Endothelial cell of umbilical vein (primary cell): ENCODE results near the gene NUDT5. TPM values are rescaled to one million over a fixed set of nuclear protein-coding genes. Genes with fewer than 3 reads are reported as not detected.

Experiments
- BruUV-seq: library from RNA; stranded (reverse); fragments of 400-500 nt; replicated peaks from 2 replicates; lab custom pipeline; 2021; lab: Mats Ljungman, UMichigan
- CTCF ChIA-PET: fragments of 300-600, 350-600 bp; sonication (Branson Sonifier 250); formaldehyde crosslinking; loops from one replicate; lab custom pipeline; 2021; ENCODE audit warnings: antibody characterized with exemption, inconsistent platforms; lab: Charles Lee
- POLR2A ChIA-PET: fragments of 300-600, 350-600 bp; sonication (Branson Sonifier 250); formaldehyde crosslinking; loops from one replicate; lab custom pipeline; 2021; ENCODE audit warnings: antibody characterized with exemption, inconsistent platforms; lab: Charles Lee
- DNase-seq: peaks from one replicate; pipeline ENCODE4 v3.0.0-alpha.2; 2011; ENCODE audit warnings: low read depth, low spot score
- FAIRE-seq: peaks from 2 replicates; lab custom pipeline; 2011; peaks lifted over from hg19 to GRCh38; lab: Jason Lieb, UNC
- H2AFZ ChIP-seq: 2 replicates; pipeline ENCODE4 v1.6.0; 2012; ENCODE audit warnings: low read depth, low read length, control low read depth, inconsistent platforms
- H3K27ac ChIP-seq: 2 replicates; pipeline ENCODE4 v1.5.1; 2011; ENCODE audit warnings: low read depth, mild to moderate bottlenecking, control low read depth, low read length, moderate library complexity; ENCODE audit not compliant: insufficient read depth
- H3K27me3 ChIP-seq, 2 experiments: 2 replicates each; pipeline versions ENCODE4 v1.6.0 to v1.6.1; 2011; ENCODE audit warnings: low read length in 2 of 2, mixed read lengths in 1 of 2; ENCODE audit not compliant: control insufficient read depth in 2 of 2, insufficient read depth in 2 of 2
- H3K36me3 ChIP-seq, 2 experiments: 2 replicates in 1 of 2; 3 replicates in 1 of 2; pipeline ENCODE4 v1.5.1; 2011; ENCODE audit warnings: low read length in 2 of 2, mild to moderate bottlenecking in 1 of 2, moderate library complexity in 1 of 2; ENCODE audit not compliant: control insufficient read depth in 2 of 2, insufficient read depth in 2 of 2; ENCODE audit errors: extremely low read depth in 1 of 2
- H3K4me1 ChIP-seq: 3 replicates; pipeline ENCODE4 v1.5.1; 2011; ENCODE audit warnings: mild to moderate bottlenecking, low read length; ENCODE audit not compliant: control insufficient read depth, insufficient read depth; ENCODE audit errors: extremely low read depth
- H3K4me2 ChIP-seq: 2 replicates; pipeline ENCODE4 v1.6.1; 2011; ENCODE audit warnings: low read length, control low read depth, mixed read lengths; ENCODE audit not compliant: insufficient read depth
- H3K4me3 ChIP-seq, 3 experiments: fragments of 200-600 bp in 1 of 3; sonication (generic), shearing (Covaris generic) in 1 of 3; replicated peaks in 1 of 3; 2 replicates each; pipeline ENCODE4 v1.5.1; 2011 to 2016; ENCODE audit warnings: control low read depth in 3 of 3, low read length in 3 of 3, mild to moderate bottlenecking in 2 of 3, inconsistent platforms in 1 of 3, low read depth in 1 of 3, moderate library complexity in 1 of 3; ENCODE audit not compliant: insufficient read depth in 1 of 3
- H3K79me2 ChIP-seq: 2 replicates; pipeline ENCODE4 v1.6.0; 2012; ENCODE audit warnings: low read length, inconsistent platforms; ENCODE audit not compliant: control insufficient read depth, insufficient read depth
- H3K9ac ChIP-seq: replicated peaks from 2 replicates; pipeline ENCODE3; 2011; ENCODE audit warnings: low read length, control low read depth; ENCODE audit not compliant: insufficient read depth; ENCODE audit errors: extremely low read depth
- H3K9me1 ChIP-seq: replicated peaks from 3 replicates; pipeline ENCODE4 v1.6.0; 2011; ENCODE audit warnings: mild to moderate bottlenecking, low read length; ENCODE audit not compliant: control insufficient read depth, insufficient read depth; ENCODE audit errors: extremely low read depth
- H3K9me3 ChIP-seq: replicated peaks from 2 replicates; pipeline ENCODE4 v1.5.1; 2012; ENCODE audit warnings: low read length, inconsistent platforms; ENCODE audit not compliant: control insufficient read depth, insufficient read depth
- H4K20me1 ChIP-seq: replicated peaks from 2 replicates; pipeline ENCODE3; 2011; ENCODE audit warnings: mild to moderate bottlenecking, low read length; ENCODE audit not compliant: control insufficient read depth, insufficient read depth; ENCODE audit errors: extremely low read depth
- CTCF ChIP-seq, 2 donors: IDR thresholded peaks; 1 replicate in 1 of 2; 2 replicates in 1 of 2; pipeline ENCODE4 v1.5.1; 2011; ENCODE audit warnings: low read length in 2 of 2, mild to moderate bottlenecking in 2 of 2, moderate library complexity in 2 of 2, control low read depth in 1 of 2, inconsistent platforms in 1 of 2, low read depth in 1 of 2; ENCODE audit not compliant: insufficient read depth in 1 of 2; ENCODE audit errors: extremely low read depth in 1 of 2
- EZH2 ChIP-seq: IDR thresholded peaks from 2 replicates; pipeline ENCODE4 v1.6.1; 2012; ENCODE audit warnings: borderline replicate concordance, low read depth, mild to moderate bottlenecking, moderate library complexity, low read length, inconsistent platforms; ENCODE audit not compliant: severe bottlenecking
- FOS ChIP-seq: IDR thresholded peaks from 2 replicates; pipeline ENCODE4 v1.6.1; 2011; ENCODE audit warnings: mild to moderate bottlenecking, low read length, moderate library complexity, borderline replicate concordance; ENCODE audit not compliant: insufficient read depth
- GATA2 ChIP-seq: IDR thresholded peaks from 2 replicates; pipeline ENCODE4 v1.7.0; 2011; ENCODE audit warnings: low read depth, mild to moderate bottlenecking, moderate library complexity, mixed read lengths, low read length; ENCODE audit not compliant: insufficient read length, insufficient read depth
- JUN ChIP-seq: IDR thresholded peaks from 2 replicates; pipeline ENCODE4 v1.6.1; 2011; ENCODE audit warnings: borderline replicate concordance, low read depth; ENCODE audit not compliant: insufficient read length, insufficient read depth
- MAX ChIP-seq: IDR thresholded peaks from 2 replicates; pipeline ENCODE4 v1.6.1; 2011; ENCODE audit not compliant: insufficient read depth, insufficient read length
- MYC ChIP-seq: IDR thresholded peaks from one replicate; pipeline ENCODE4 v1.6.1; 2011; ENCODE audit warnings: mild to moderate bottlenecking, low read depth, low read length
- POLR2A ChIP-seq: IDR thresholded peaks from 2 replicates; pipeline ENCODE4 v1.6.1; 2012; ENCODE audit warnings: low read depth, mild to moderate bottlenecking, control low read depth, low read length
- POLR2AphosphoS5 ChIP-seq: IDR thresholded peaks from 2 replicates; pipeline ENCODE4 v1.6.1; 2012; ENCODE audit warnings: low read depth, mild to moderate bottlenecking, control low read depth, low read length, moderate library complexity; ENCODE audit not compliant: insufficient read depth
- dilution Hi-C: fragments of 300-500 bp; cut with MboI; formaldehyde crosslinking; loops from one replicate; pipeline ENCODE4 v1.15.0; 2019; ENCODE audit warnings: low sequenced_read_pairs; ENCODE audit not compliant: extremely low pct_ligation_motif_present
- intact Hi-C: fragments of 100-400 bp; cut with micrococcal nuclease; formaldehyde crosslinking; loops from one replicate; pipeline ENCODE4 v1.10.0; 2022
- polyA plus RNA-seq, 4 experiments: library from polyadenylated mRNA; depleted of rRNA in 3 of 4; stranded (reverse) in 3 of 4; unstranded in 1 of 4; fragments of >200 nt; gene quantifications; 2 replicates each; pipeline versions ENCODE4 v1.2.1 to v1.2.3, GENCODE V29; 2011 to 2012; ENCODE audit warnings: missing spikeins in 1 of 4
- total RNA-seq: library from RNA; stranded (reverse); gene quantifications from 2 replicates; pipeline ENCODE4 v1.2.3, GENCODE V29; 2021

The NUDT5 gene
- total and polyA plus RNA-seq, 2 donors (not counting 3 experiments of a cell fraction or from before 2014, with no cell fraction given), result 81.8 to 87.8 TPM

DNA sequence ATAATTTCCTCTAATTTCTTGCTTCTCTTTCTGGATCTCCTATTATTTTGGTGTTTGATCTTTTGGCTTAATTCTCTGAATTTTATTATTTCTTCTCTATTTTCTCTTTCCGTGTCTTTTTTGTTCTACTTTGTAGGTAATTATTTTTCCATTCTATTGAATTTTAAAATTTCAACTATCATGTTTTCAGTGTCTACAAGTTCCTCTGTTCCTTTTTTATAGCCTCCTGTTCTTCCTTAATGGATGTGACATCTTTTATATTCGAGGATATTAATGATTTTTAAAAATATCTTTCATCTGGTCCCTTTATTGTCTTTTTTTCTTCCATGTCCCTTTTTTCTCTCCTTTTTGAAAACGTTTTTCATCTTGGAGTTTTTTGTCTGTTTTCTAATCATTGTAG is 11.4 kb upstream of the NUDT5 start:
- Histone ChIP-seq H3K36me3 (peaks cover 15% of the 10 kb centered on the region in 2 experiments), H2AFZ (no peak overlapping the region), H3K4me1 (no peaks in the 10 kb centered on the region), H3K9me1 (no peaks in the 10 kb centered on the region), H3K79me2 (peaks cover 66% of the 10 kb centered on the region), H3K4me3 (no peak overlapping the region), H3K4me2 (no peak overlapping the region), H4K20me1 (no peaks in the 10 kb centered on the region), H3K27ac (no peak overlapping the region), H3K9ac (no peak overlapping the region), H3K27me3 (no peaks in the 10 kb centered on the region), H3K9me3 (no peaks in the 10 kb centered on the region)
- intact Hi-C loops (no loop called here), dilution Hi-C loops (no loop called here)
- BruUV-seq, result no TSS peak
- FAIRE-seq (no peak), DNase-seq (no peak)
- ChIA-PET CTCF (no interaction called here), POLR2A (no interaction called here)
- TF ChIP-seq GATA2 (no peak), POLR2A (no peak), MYC (no peak), FOS (no peak), MAX (no peak), POLR2AphosphoS5 (no peak), CTCF (IDR thresholded peaks at IDR 0.05; ENCODE audit: extremely low read depth in 1 of 2, insufficient read depth in 1 of 2, low read depth in 1 of 2, low read length in 2 of 2) (no peak), EZH2 (no peak), JUN (no peak)
